NCI-H82 treated with DMSO at 0.1 percent for 48 hours (cell line): ENCODE measurements around the gene ZC2HC1B.

Experiments used
- DNase-seq: peaks from one replicate; lab custom pipeline; 2025; ENCODE audit not compliant: unreplicated experiment; lab: John Stamatoyannopoulos, UW

Gene ZC2HC1B

GRCh38 chr6:143928853-143929252, 64.6 kb downstream of the ZC2HC1B start:
- DNase-seq, result no peak

GRCh38 chr6:143929975-143930374, 65.7 kb downstream of the ZC2HC1B start:
- DNase-seq, result no peak

- no peak for DNase-seq
Observed at GRCh38 chr6:143934331-143934730, 70.1 kb downstream of the ZC2HC1B start.

- no peak for DNase-seq
Observed at GRCh38 chr6:143934867-143935266, 70.6 kb downstream of the ZC2HC1B start.

- DNase-seq, result no peak
Observed at GRCh38 chr6:143936347-143936746, 72.1 kb downstream of the ZC2HC1B start.

- no peak for DNase-seq
Observed at GRCh38 chr6:143936778-143937667, 72.7 kb downstream of the ZC2HC1B start.

- peak; percentile 72 for DNase-seq
Observed at GRCh38 chr6:143937668-143937970, 73.3 kb downstream of the ZC2HC1B start.

GRCh38 chr6:143939364-143939763, 75.1 kb downstream of the ZC2HC1B start:
- no peak for DNase-seq

- peak; percentile 53 for DNase-seq
Observed at GRCh38 chr6:143940011-143940597, 75.8 kb downstream of the ZC2HC1B start.

- DNase-seq, result peak; percentile 24
Observed at GRCh38 chr6:143941852-143942627, 77.8 kb downstream of the ZC2HC1B start.

GRCh38 chr6:143948208-143948607, 83.9 kb downstream of the ZC2HC1B start:
- no peak for DNase-seq

- DNase-seq, result no peak
Observed at GRCh38 chr6:143949535-143949934, 85.3 kb downstream of the ZC2HC1B start.

GRCh38 chr6:143949962-143950361, 85.7 kb downstream of the ZC2HC1B start:
- DNase-seq, result no peak

- DNase-seq, result no peak
Observed at GRCh38 chr6:143950875-143951274, 86.6 kb downstream of the ZC2HC1B start.

- no peak for DNase-seq
Observed at GRCh38 chr6:143952060-143952778, 87.9 kb downstream of the ZC2HC1B start.

GRCh38 chr6:143952947-143953701, 88.8 kb downstream of the ZC2HC1B start:
- no peak for DNase-seq

- no peak for DNase-seq
Observed at GRCh38 chr6:143953922-143954321, 89.6 kb downstream of the ZC2HC1B start.

- no peak for DNase-seq
Observed at GRCh38 chr6:143955971-143956370, 91.7 kb downstream of the ZC2HC1B start.

GRCh38 chr6:143957679-143958274, 93.5 kb downstream of the ZC2HC1B start:
- no peak for DNase-seq

- DNase-seq, result no peak
Observed at GRCh38 chr6:143958839-143959399, 94.6 kb downstream of the ZC2HC1B start.
